Stimulated activated CD8-positive, alpha-beta memory T cell treated with anti-CD3 and anti-CD28 coated beads, Interleukin-12 subunit alpha, Interleukin-12 subunit beta, amount 100 ng/mL, for 4 hours (primary cell): ENCODE results near the gene SH3BP5.

ENCODE experiments used
- DNase-seq: peaks from one replicate; pipeline ENCODE4 v3.0.0-alpha.2; 2020; ENCODE audit warnings: low read depth

The SH3BP5 gene

DNA sequence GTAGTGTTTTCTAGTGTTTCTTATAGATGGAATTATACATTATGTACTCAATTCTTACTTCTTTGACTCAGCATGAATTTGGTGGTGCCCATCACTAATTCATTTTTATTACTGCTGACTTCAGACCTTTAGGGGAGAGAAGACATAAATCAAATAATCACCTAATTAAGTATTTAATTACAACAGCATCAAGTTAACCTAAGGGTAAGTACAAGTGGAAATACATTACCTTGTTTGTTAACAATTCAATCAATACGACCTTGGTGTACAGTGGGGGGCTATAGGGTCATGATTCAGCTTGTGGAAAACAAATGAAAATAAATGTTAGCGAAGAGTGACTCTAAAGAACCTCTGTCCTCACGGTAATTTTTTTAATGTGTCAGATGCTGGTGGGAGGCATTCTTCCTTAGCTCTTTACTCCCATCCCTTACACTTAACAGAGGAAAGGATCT, 126.9 kb downstream of the SH3BP5 start:
- DNase-seq: no peak
